Measurements from ENCODE around the gene CFD. TPM values are rescaled to one million over a fixed set of nuclear protein-coding genes. Genes with fewer than 3 reads are reported as not detected.
"Not testable (repeated sequence)": the region's sequence is repeated elsewhere in the genome, so short reads cannot be mapped to it uniquely, and the experiment has no call there.

Gene CFD
- total RNA-seq, 1 donor from 2014 or later = 79.1 TPM

DNA sequence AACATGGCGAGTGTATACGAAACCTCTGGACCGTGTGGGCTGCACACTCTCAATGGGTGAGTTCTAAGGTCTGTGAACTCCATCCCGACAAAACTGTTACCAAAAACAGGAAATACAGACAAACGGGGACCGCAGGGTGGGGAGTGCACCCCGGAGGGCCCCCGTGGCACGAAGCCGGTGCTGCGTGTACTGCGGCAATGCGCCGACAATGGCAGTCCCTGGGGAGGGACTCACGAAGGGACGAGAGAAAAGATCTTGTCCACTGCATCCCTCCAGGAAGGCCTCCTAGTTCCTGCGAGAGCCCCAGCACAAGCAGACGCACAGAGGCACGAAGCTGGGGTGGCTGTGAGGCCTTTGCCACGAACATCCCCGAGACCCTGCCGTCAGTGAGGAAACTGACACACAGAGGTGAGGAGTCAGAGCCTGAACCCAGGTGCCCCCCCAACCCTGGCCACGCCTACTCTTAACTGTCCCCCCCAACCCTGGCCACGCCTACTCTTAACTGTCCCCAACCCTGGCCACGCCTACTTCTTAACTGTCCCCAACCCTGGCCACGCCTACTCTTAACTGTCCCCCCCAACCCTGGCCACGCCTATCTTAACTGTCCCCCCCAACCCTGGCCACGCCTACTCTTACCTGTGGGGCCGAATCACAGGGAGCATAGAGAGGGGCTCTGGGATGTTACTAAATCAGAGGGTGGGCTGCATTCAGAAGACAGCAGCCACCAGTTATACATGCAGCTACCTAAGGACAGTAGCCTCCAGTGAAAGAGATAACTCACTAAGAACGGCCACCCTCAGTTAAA, 29.3 kb downstream of the CFD start:
- no peak for DNase-seq

DNA sequence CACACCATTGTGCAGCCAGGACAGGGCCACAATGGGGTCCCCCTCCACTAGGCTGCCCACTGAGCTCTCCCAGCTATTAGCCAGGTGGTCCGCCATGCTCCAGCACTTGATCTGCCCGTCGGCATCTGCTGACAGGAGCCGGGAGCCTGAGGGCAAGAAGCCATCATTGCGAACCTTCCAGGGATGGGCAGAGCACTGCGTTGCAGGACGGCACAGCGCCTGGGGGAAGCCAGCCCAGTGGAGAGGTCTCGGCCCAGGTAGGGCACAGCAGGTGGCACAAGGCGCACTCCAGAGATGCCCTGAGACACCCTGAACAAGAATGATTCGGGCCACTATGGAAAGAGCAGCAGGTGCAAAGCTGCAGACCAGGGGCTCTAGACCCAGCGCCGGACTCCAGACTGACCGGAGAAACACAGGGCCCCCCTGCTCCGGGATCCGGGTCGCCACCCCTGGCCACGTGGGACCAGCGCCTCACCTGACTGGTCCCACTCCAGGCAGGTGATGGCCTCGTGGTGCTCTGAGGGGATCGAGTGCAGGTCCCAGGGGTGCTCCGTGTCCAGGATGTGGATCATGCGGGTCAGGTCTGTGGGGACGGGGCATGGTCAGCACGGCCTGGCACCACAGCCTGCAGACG, 30.3 kb downstream of the CFD start:
- DNase-seq = no peak

DNA sequence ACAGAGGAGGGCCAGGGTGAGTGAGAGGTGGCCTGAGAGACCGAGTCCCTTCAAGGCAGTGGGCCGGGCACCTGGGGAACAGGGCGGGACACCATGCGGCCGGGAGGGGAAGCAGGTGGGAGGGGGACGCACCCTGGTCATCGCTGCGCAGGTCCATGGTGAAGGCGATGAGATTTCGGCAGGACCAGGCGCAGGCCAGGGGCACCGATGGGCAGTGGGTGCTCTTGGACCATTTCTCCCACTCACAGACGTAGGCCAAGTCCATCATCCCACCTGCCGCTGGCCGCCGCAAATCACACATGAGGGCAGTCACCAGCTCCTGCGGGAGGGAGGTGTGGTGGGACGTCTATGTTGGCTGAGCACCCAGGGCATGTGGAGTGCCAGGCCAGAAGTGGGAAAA, 31.4 kb downstream of the CFD start:
- no peak for DNase-seq

- not testable (repeated sequence) for DNase-seq
Observed at GRCh38 chr19:891421-892200, 32.1 kb downstream of the CFD start.

DNA sequence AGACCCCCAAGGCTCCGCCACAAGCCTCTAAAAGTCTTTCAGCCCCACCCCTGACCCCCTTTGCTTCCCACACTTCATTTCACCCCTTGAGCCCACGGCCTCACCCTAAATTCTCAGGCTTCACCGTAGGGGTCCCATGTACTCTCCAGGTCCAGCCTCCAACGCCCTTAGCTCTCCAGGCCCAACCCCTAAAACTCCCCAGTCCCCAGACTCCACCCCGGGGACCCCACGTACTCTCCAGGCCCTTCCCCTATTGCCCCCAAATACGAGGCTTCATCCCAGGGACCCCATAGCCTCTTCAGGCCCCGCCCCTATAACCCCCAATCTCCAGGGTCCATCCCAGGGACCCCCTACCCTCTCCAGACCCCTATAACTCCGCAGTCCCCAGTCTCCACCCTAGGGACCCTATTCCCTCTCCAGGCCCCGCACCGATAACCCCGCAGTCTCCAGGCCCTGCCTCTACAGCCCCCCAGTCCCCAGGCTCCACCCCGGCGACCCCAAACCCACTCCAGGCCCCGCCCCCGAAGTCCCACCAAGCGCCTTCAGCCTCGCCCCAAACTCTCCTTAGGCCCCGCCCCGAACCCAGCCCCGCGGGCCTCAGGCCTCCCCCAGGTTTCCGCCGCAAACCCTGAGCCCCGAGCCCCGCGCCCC, 32.9 kb downstream of the CFD start:
- DNase-seq = no peak

- DNase-seq = peak; percentile 94
Observed at GRCh38 chr19:892894-893689, 33.6 kb downstream of the CFD start, which contains the start of the genes MED16 and RNU6-9. Gene MED16, minus strand, starts transcription at chr19:893187. Its CDS starts 2,056 bp downstream, at chr19:891131. Gene RNU6-9, plus strand, starts transcription at chr19:893484.

GRCh38 chr19:896434-896833, 37.0 kb downstream of the CFD start:
- no peak for DNase-seq

GRCh38 chr19:896999-897398, 37.5 kb downstream of the CFD start:
- no peak for DNase-seq

- no peak for DNase-seq
Observed at GRCh38 chr19:897442-898039, 38.1 kb downstream of the CFD start.

DNA sequence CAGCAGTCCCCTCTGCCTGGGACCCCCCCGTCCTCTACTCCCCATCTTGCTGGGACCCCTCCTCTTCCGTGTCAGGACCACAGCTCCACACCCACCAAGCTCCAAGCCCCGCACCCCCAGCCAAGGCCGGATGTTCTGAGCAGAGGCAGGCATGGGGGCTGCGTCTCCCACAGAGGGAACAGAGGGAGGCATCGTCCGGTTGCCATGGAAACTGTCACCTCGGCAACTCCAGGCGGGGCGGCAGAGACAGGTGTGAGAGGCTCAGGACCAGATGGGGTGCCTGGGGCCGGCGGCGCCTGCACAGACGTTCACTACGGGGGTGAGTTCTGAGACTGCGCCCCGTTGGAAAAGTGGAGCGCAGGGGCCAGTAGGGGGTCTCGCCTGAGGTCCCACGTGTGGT, 39.2 kb downstream of the CFD start:
- no peak for DNase-seq

DNA sequence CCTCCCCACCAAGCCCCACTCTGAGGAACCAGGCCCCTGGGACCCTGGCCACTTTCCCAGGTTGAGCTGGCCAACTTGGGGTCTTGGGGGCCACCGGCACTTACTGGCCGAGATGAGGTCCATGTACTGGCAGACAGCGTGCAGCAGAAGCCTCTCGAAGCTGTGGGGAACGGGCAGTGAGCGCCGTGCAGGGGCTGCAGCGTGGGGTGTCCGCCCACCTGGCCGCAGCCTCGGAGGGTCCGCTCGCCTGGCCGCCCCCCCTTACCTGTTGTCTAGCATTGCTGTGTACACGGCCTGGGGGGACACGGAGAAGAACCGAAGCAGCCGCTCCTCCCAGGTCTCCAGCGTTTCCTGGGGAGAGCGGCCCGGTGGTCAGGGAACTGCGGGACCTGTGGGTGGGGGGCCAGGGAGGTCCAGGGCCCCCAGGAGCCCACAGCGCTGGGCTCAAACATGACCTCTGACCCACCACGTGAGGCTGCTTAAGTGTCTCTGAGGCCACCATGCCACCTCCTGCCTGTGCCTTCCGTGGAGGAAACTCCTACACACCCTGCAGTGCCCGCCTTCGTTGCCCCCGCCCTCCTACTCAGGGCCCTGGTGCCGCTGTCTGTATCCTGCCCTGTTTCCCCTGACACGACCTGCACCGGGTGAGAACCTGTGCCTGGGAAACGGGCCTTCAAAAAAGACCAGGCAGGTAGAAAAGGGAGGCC, 40.0 kb downstream of the CFD start:
- DNase-seq = no peak

DNA sequence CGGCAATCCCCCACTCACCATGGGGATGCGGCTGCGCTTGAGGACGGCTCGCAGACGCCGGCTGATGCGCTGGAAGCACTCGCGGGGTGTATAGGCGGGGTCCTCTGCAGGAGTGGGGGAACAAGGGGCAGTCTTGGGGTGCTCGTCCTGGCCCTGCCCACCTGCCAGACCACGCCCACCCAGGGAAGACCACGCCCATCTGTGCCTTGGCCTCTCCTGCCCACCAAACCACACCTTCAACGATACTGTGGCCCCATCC, 40.5 kb downstream of the CFD start:
- DNase-seq = no peak

GRCh38 chr19:900302-901111, 41.0 kb downstream of the CFD start:
- no peak for DNase-seq

DNA sequence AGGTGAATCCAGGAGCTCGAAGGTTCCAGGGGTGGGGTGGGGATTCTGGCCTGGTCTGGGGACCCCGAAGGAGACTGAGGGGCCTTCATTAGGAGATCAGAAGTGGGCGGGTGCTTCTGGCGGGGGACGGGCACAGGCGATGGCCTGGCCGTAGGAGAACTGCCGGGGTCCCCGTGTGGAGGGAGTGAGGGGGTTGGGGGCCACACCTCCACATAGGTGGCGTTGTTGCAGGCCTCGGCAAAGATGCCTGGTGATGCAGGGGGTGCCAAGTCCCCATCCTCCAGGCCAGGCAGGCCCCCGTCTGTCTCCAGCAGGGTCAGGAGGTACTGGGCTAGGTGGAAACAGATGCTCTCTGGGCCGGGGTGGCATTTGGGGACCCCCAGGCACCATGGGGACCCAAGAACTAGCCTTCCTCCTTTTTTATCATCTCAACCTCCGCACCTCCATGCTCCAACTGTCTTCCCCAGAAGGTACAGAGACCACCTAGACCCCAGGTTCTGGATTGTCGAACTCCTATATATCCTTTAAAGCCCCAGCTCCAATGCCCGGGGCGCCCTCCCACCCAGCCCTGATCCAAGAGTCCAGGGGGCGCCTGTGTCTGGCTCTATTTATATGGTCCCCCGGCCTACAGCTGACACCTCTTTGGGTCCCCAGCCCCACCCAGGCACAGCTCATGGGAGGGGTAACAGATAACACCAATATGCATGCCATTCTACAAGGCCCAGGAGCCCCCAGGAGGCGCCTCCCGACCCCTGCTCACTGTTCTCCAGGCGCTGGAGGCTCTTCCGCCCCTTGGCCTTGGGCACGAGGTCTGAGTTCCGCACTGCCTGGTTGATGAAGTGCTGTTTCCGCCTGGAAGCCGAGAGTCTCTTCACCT, 42.0 kb downstream of the CFD start:
- no peak for DNase-seq

DNA sequence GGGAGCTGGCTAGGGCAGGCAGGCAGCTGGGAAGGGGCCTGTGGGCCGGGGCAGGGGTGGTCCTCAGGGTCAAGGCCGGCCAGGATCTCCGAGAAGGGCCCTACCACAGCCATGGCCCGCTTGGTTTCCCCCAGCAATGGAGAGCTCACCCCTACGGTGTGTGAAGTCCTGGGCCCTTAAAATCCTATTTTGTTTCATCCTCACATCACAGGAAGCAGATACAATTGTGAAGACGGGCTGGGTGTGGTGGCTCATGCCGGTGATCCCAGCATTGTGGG, 42.6 kb downstream of the CFD start:
- no peak for DNase-seq

- no peak for DNase-seq
Observed at GRCh38 chr19:902446-903226, 43.2 kb downstream of the CFD start.

DNA sequence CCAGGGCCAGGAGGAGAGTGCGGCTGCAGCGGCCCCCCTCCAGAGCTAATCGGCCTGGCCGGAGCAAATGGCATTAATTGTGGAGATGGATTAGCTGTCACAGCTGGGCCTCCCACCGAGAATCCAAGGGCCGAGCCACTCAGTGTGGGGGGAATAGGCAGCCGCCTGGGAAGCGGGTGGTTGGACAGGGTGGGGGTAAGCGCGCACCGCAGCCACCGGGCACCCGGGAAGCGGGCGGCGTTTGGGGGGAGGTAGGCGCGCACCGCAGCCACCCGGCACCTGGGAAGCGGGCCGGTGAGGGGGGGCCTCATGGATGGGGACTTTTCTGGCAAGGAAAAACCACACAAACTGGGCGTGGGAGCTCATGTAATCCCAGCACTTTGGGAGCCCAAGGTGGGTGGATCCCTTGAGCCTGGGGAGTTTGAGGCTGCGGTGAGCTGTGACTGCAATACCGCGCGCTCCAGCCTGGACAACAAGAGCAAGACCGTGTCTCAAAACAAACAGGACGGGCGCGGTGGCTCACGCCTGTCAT, 43.9 kb downstream of the CFD start:
- no peak for DNase-seq

DNA sequence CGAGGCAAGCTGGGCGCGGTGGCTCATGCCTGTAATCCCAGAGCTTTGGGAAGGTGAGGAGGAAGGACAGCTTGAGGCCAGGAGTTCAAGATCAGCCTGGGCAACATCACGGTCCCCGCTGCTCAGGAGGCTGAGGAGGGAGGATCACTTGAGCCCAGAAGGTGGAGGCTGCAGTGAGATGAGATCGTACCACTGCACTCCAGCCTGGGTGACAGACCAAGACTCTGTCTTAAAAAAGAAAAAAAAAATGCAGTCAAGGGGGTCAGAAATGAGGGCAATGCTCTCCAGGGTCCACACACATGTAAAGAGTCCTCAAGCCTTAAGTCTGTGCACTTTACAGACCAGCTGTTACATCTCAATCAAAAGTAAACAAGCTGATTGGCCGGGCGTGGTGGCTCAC, 45.1 kb downstream of the CFD start:
- no peak for DNase-seq
